Measurements from ENCODE around the gene SERHL2.
A peak's percentile ranks its signal among the peaks of the same experiment; 100 is the strongest.
"Not testable (repeated sequence)": the region's sequence is repeated elsewhere in the genome, so short reads cannot be mapped to it uniquely, and the experiment has no call there.

Gene SERHL2

GRCh38 chr22:42613872-42614301 lies 60.1 kb downstream of the SERHL2 start:
- Histone ChIP-seq H3K27ac (peak overlapping the region; percentile 95 to 99 (median 99)), H3K4me1 (peaks cover 62 to 79% (median 70%) of the 10 kb centered on the region in 10 experiments)

GRCh38 chr22:42614312-42615091 lies 60.7 kb downstream of the SERHL2 start, which contains the start of gene POLDIP3:
Gene POLDIP3, minus strand, starts transcription at chr22:42614883. Its CDS starts 26 bp downstream, at chr22:42614857.
- Histone ChIP-seq H3K9me3 (replicated peaks in 1 of 11) (no peaks in the 10 kb centered on the region), H3K4me2 (peak within 1 kb of the TSS; percentile 85 to 98 (median 92)), H3K4me3 (peak within 1 kb of the TSS; percentile 74 to 90 (median 78)), H3K9ac (peak within 1 kb of the TSS; percentile 93 to 100 (median 98)), H3K36me3 (peaks cover 22 to 49% (median 37%) of the 10 kb centered on the region in 11 experiments), H4K20me1 (peaks cover 41 to 54% (median 43%) of the 10 kb centered on the region in 11 experiments; a peak in 21 of 22 replicates), H3K27me3 (no peaks in the 10 kb centered on the region), H3K27ac (peak within 1 kb of the TSS; percentile 95 to 99 (median 99)), H3K4me1 (peaks cover 62 to 76% (median 67%) of the 10 kb centered on the region in 10 experiments)
- TF ChIP-seq Cebpa-rat (IDR thresholded peaks at IDR 0.05), result no peak

More at GRCh38 chr22:42613872-42614301, 60.1 kb downstream of the SERHL2 start:
- Histone ChIP-seq H3K9me3 (replicated peaks in 1 of 11) (peaks cover 0 to 4% (median 0%) of the 10 kb centered on the region in 11 experiments; a peak in 4 of 22 replicates), H3K36me3 (peaks cover 22 to 49% (median 37%) of the 10 kb centered on the region in 11 experiments), H3K27me3 (no peaks in the 10 kb centered on the region), H4K20me1 (peaks cover 47 to 54% (median 49%) of the 10 kb centered on the region in 11 experiments), H3K9ac (peak overlapping the region; percentile 93 to 100 (median 98)), H3K4me2 (peak overlapping the region; percentile 78 to 98 (median 92)), H3K4me3 (peak overlapping the region; percentile 74 to 90 (median 78))
- TF ChIP-seq Cebpa-rat (IDR thresholded peaks at IDR 0.05), result no peak

GRCh38 chr22:42615092-42615859 lies 61.5 kb downstream of the SERHL2 start:
- Histone ChIP-seq H3K27me3 (no peaks in the 10 kb centered on the region), H3K27ac (peak overlapping the region; percentile 95 to 99 (median 99)), H3K9ac (peak overlapping the region; percentile 93 to 100 (median 98)), H4K20me1 (peaks cover 33 to 54% (median 35%) of the 10 kb centered on the region in 11 experiments; a peak in 21 of 22 replicates), H3K4me2 (peak overlapping the region; percentile 77 to 97 (median 90)), H3K4me1 (peaks cover 58 to 77% (median 60%) of the 10 kb centered on the region in 10 experiments), H3K36me3 (peaks cover 29 to 49% (median 38%) of the 10 kb centered on the region in 11 experiments), H3K9me3 (replicated peaks in 1 of 11) (no peaks in the 10 kb centered on the region), H3K4me3 (peak overlapping the region; percentile 74 to 90 (median 78))
- no peak for TF ChIP-seq Cebpa-rat (IDR thresholded peaks at IDR 0.05)

- H3K27ac ChIP-seq, result peak overlapping the region; percentile 95 to 99 (median 99); a peak in 21 of 22 replicates
- peaks cover 52 to 73% (median 55%) of the 10 kb centered on the region in 10 experiments for H3K4me1 ChIP-seq
- peaks cover 25 to 48% (median 33%) of the 10 kb centered on the region in 11 experiments for H3K36me3 ChIP-seq
- H3K9me3 ChIP-seq (replicated peaks in 1 of 11); H3K27me3 ChIP-seq: not testable (repeated sequence)
- peaks cover 28 to 54% (median 30%) of the 10 kb centered on the region in 11 experiments; a peak in 21 of 22 replicates for H4K20me1 ChIP-seq
- H3K4me3 ChIP-seq, result peak overlapping the region; percentile 38 to 90 (median 50); a peak in 19 of 20 replicates
- H3K9ac ChIP-seq, result peak overlapping the region; percentile 93 to 100 (median 98)
- peak overlapping the region; percentile 77 to 97 (median 90) for H3K4me2 ChIP-seq
Observed at GRCh38 chr22:42615860-42616175, 62.1 kb downstream of the SERHL2 start.

- Histone ChIP-seq H3K4me2 (peak overlapping the region; percentile 18 to 97 (median 88); a peak in 17 of 22 replicates), H3K9me3 (replicated peaks in 1 of 11) (no peaks in the 10 kb centered on the region), H3K36me3 (peaks cover 10 to 33% (median 20%) of the 10 kb centered on the region in 11 experiments; a peak in 21 of 22 replicates), H3K4me1 (peaks cover 48 to 70% (median 52%) of the 10 kb centered on the region in 10 experiments), H4K20me1 (peaks cover 15 to 54% (median 24%) of the 10 kb centered on the region in 11 experiments; a peak in 21 of 22 replicates), H3K27me3 (no peaks in the 10 kb centered on the region), H3K27ac (peak overlapping the region in 1 of 11 experiments; percentile 10; a peak in 2 of 22 replicates), H3K9ac (peak overlapping the region in 5 of 11 experiments; percentile 1 to 43 (median 5); a peak in 5 of 22 replicates), H3K4me3 (no peak overlapping the region)
- TF ChIP-seq Cebpa-rat (IDR thresholded peaks at IDR 0.05), result no peak
Observed at GRCh38 chr22:42617155-42617983, 63.6 kb downstream of the SERHL2 start.

GRCh38 chr22:42619261-42620063 lies 65.7 kb downstream of the SERHL2 start:
- TF ChIP-seq Cebpa-rat (IDR thresholded peaks at IDR 0.05), result no peak
- H3K4me3 ChIP-seq, result no peak overlapping the region
- H3K4me2 ChIP-seq, result no peak overlapping the region
- no peaks in the 10 kb centered on the region for H3K9me3 ChIP-seq (replicated peaks in 1 of 11)
- peaks cover 10 to 31% (median 19%) of the 10 kb centered on the region in 11 experiments; a peak in 19 of 22 replicates for H3K36me3 ChIP-seq
- H3K4me1 ChIP-seq, result peaks cover 56 to 79% (median 59%) of the 10 kb centered on the region in 10 experiments
- peak overlapping the region in 1 of 11 experiments; percentile 17; a peak in 1 of 22 replicates for H3K27ac ChIP-seq
- H3K27me3 ChIP-seq, result no peaks in the 10 kb centered on the region
- peak overlapping the region in 3 of 11 experiments; percentile 3 to 14 (median 12); a peak in 2 of 22 replicates for H3K9ac ChIP-seq
- H4K20me1 ChIP-seq, result peaks cover 21 to 60% (median 29%) of the 10 kb centered on the region in 11 experiments; a peak in 21 of 22 replicates

- H3K4me3 ChIP-seq, result no peak overlapping the region
- H3K27ac ChIP-seq, result peak overlapping the region in 1 of 11 experiments; percentile 14; a peak in 1 of 22 replicates
- peaks cover 62 to 85% (median 65%) of the 10 kb centered on the region in 10 experiments for H3K4me1 ChIP-seq
- H3K9me3 ChIP-seq (replicated peaks in 1 of 11), result no peaks in the 10 kb centered on the region
- H3K27me3 ChIP-seq, result no peaks in the 10 kb centered on the region
- H3K4me2 ChIP-seq, result no peak overlapping the region
- peaks cover 10 to 31% (median 19%) of the 10 kb centered on the region in 11 experiments; a peak in 19 of 22 replicates for H3K36me3 ChIP-seq
- TF ChIP-seq Cebpa-rat (IDR thresholded peaks at IDR 0.05), result no peak
- peaks cover 21 to 66% (median 29%) of the 10 kb centered on the region in 11 experiments; a peak in 21 of 22 replicates for H4K20me1 ChIP-seq
- H3K9ac ChIP-seq, result peak overlapping the region in 2 of 11 experiments; percentile 15 to 30; a peak in 1 of 22 replicates
Observed at GRCh38 chr22:42620084-42620483, 66.3 kb downstream of the SERHL2 start.
